Hepatocyte (in vitro differentiated cells): ENCODE results near the gene IL22RA2.

Source experiments
- EZH2 ChIP-seq: fragments of 200-600 bp; sonication (generic); IDR thresholded peaks from 2 replicates; pipeline ENCODE4 v1.6.1; 2016; ENCODE audit warnings: antibody characterized with exemption, mild to moderate bottlenecking, borderline replicate concordance
- EZH2phosphoT487 ChIP-seq: fragments of 200-600 bp; sonication (generic); IDR thresholded peaks from one replicate; pipeline ENCODE4 v1.6.1; 2018; ENCODE audit warnings: antibody characterized with exemption, mild to moderate bottlenecking, low read depth, moderate library complexity; ENCODE audit not compliant: unreplicated experiment, severe bottlenecking
- TF ChIP-seq, protein P1 (sequence below): fragments of 200-600 bp; sonication (generic); IDR thresholded peaks from 2 replicates; pipeline ENCODE4 v1.5.1; 2016; ENCODE audit warnings: antibody characterized with exemption, mild to moderate bottlenecking; ENCODE audit not compliant: poor library complexity

DNA sequence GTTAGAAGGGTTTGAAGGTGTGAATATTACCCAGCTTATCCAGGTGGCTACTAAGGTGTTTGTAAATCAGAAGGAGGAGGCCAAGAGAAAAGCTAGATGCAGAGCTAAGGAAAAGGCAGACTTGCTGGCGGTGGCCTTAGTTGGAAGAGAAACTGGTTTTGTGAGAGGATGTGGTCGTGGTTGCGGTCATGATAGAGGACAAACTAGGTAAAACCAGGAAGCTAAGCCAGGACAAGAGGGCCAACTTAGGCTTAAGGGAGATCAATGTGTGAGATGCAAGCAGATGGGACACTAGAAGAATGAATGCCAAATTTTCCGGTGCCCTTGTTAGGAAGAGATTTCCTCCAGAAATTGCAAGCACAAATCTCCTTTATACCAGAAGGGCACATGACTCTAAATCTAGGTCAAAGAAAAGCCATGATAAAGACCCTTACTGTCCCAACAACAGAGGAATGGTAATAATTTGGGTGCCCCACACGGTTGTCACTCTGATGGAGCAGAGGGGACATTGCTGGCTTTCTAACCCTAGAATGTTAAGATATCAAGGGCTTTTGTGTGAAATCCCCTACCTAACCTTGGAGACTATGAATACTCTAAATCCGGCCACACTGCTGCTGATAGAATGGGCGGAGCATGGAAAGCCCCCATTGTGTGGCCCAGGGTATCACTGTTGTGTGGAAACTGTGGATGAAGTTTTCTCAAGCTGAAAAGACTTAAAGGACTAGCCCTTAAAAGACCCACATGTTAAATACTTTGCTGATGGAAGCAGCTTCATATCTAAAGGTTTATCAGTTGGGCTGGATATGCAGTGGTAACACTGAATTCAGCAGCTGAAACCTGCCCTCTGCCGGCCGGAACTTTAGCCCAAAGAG lies 7.8 kb downstream of the IL22RA2 start:
- TF ChIP-seq, protein P1, sequence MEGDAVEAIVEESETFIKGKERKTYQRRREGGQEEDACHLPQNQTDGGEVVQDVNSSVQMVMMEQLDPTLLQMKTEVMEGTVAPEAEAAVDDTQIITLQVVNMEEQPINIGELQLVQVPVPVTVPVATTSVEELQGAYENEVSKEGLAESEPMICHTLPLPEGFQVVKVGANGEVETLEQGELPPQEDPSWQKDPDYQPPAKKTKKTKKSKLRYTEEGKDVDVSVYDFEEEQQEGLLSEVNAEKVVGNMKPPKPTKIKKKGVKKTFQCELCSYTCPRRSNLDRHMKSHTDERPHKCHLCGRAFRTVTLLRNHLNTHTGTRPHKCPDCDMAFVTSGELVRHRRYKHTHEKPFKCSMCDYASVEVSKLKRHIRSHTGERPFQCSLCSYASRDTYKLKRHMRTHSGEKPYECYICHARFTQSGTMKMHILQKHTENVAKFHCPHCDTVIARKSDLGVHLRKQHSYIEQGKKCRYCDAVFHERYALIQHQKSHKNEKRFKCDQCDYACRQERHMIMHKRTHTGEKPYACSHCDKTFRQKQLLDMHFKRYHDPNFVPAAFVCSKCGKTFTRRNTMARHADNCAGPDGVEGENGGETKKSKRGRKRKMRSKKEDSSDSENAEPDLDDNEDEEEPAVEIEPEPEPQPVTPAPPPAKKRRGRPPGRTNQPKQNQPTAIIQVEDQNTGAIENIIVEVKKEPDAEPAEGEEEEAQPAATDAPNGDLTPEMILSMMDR, result no peak
- no peak for TF ChIP-seq EZH2phosphoT487
- no peak for TF ChIP-seq EZH2
